SK-N-SH (cell line): ENCODE measurements around the gene OR12D2. TPM values are rescaled to one million over a fixed set of nuclear protein-coding genes. Genes with fewer than 3 reads are reported as not detected.
A peak's percentile ranks its signal among the peaks of the same experiment; 100 is the strongest.
"Not testable (repeated sequence)": the region's sequence is repeated elsewhere in the genome, so short reads cannot be mapped to it uniquely, and the experiment has no call there.

Source experiments
- CTCF ChIA-PET: fragments of 300-600, 350-600 bp; formaldehyde crosslinking; extraction: SDS; loops from one replicate; lab custom pipeline; 2021; lab: Yijun Ruan, JAX
- POLR2A ChIA-PET: fragments of 350-600 bp; sonication (Branson Sonifier 250); formaldehyde crosslinking; extraction: SDS; loops from one replicate; lab custom pipeline; 2020; ENCODE audit warnings: antibody characterized with exemption, inconsistent platforms; lab: Yijun Ruan, JAX
- DNase-seq: peaks from one replicate; pipeline ENCODE4 v3.0.0; 2012
- H2AFZ ChIP-seq: fragments of 200-600 bp; sonication (generic); 2 replicates; pipeline ENCODE4 v1.8.1; 2016; ENCODE audit warnings: antibody characterized with exemption, mild to moderate bottlenecking, low read depth
- H3F3A ChIP-seq: fragments of 200-600 bp; sonication (generic); replicated peaks from 2 replicates; pipeline ENCODE3; 2016; ENCODE audit warnings: antibody characterized with exemption, mild to moderate bottlenecking; ENCODE audit not compliant: insufficient read depth
- H3K27ac ChIP-seq, 2 experiments: fragments of 200-500 bp in 1 of 2; fragments of 200-600 bp in 1 of 2; sonication (Bioruptor generic) in 1 of 2; sonication (generic), shearing (Covaris generic) in 1 of 2; 2 replicates each; pipeline versions ENCODE4 v1.5.1 to v1.6.1; 2014 to 2016; ENCODE audit warnings: low read depth in 2 of 2, inconsistent platforms in 1 of 2, low read length in 1 of 2, mild to moderate bottlenecking in 1 of 2, mixed read lengths in 1 of 2
- H3K27me3 ChIP-seq: fragments of 200-600 bp; sonication (generic), shearing (Covaris generic); 2 replicates; pipeline ENCODE4 v1.6.1; 2016; ENCODE audit warnings: mixed run types; ENCODE audit not compliant: insufficient read depth
- H3K36me3 ChIP-seq, 2 experiments: fragments of 200-500 bp in 1 of 2; fragments of 200-600 bp in 1 of 2; sonication (Bioruptor generic) in 1 of 2; sonication (generic) in 1 of 2; replicated peaks in 1 of 2; 2 replicates each; pipeline versions ENCODE3 to v1.5.1; 2014 to 2016; ENCODE audit warnings: low read length in 1 of 2, mild to moderate bottlenecking in 1 of 2; ENCODE audit not compliant: insufficient read depth in 2 of 2, control insufficient read depth in 1 of 2
- H3K4me1 ChIP-seq, 2 experiments: fragments of 200-500 bp in 1 of 2; fragments of 200-600 bp in 1 of 2; sonication (Bioruptor generic) in 1 of 2; sonication (generic), shearing (Covaris generic) in 1 of 2; 2 replicates each; pipeline versions ENCODE4 v1.5.1 to v1.6.1; 2014 to 2016; ENCODE audit warnings: low read depth in 1 of 2, low read length in 1 of 2, mixed run types in 1 of 2; ENCODE audit not compliant: insufficient read depth in 2 of 2, control insufficient read depth in 1 of 2
- H3K4me2 ChIP-seq: fragments of 200-600 bp; sonication (generic), shearing (Covaris generic); 2 replicates; pipeline ENCODE4 v1.6.1; 2017; ENCODE audit warnings: mixed run types
- H3K4me3 ChIP-seq, 2 experiments: fragments of 200-500 bp in 1 of 2; fragments of 200-600 bp in 1 of 2; sonication (Bioruptor generic) in 1 of 2; sonication (generic), shearing (Covaris generic) in 1 of 2; 2 replicates each; pipeline versions ENCODE4 v1.5.1 to v1.8.1; 2014 to 2016; ENCODE audit warnings: low read depth in 2 of 2, inconsistent platforms in 1 of 2, low read length in 1 of 2, mild to moderate bottlenecking in 1 of 2, mixed read lengths in 1 of 2, moderate library complexity in 1 of 2
- H3K79me2 ChIP-seq: fragments of 200-600 bp; sonication (generic); 2 replicates; pipeline ENCODE4 v1.8.1; 2017; ENCODE audit warnings: mild to moderate bottlenecking; ENCODE audit not compliant: insufficient read depth
- H3K9ac ChIP-seq: fragments of 200-600 bp; sonication (generic); 2 replicates; pipeline ENCODE4 v1.6.1; 2017; ENCODE audit warnings: mixed run types
- H3K9me2 ChIP-seq: fragments of 200-600 bp; sonication (generic); 2 replicates; pipeline ENCODE4 v1.6.1; 2017; ENCODE audit warnings: mixed run types
- H3K9me3 ChIP-seq: fragments of 200-600 bp; sonication (generic); 2 replicates; pipeline ENCODE4 v1.6.1; 2017; ENCODE audit warnings: mixed run types, mild to moderate bottlenecking, moderate library complexity
- H4K20me1 ChIP-seq: fragments of 200-600 bp; sonication (generic); 2 replicates; pipeline ENCODE4 v1.6.1; 2017; ENCODE audit warnings: mild to moderate bottlenecking, mixed run types; ENCODE audit not compliant: insufficient read depth
- JUND ChIP-seq: IDR thresholded peaks from 2 replicates; pipeline ENCODE4 v1.4.0; 2012
- NRF1 ChIP-seq: IDR thresholded peaks from 2 replicates; pipeline ENCODE4 v1.6.1; 2012; ENCODE audit warnings: low read depth, mild to moderate bottlenecking, low read length
- RAD21 ChIP-seq: IDR thresholded peaks from 2 replicates; pipeline ENCODE4 v1.6.1; 2012; ENCODE audit warnings: mild to moderate bottlenecking, low read length
- SMC3 ChIP-seq: IDR thresholded peaks from 2 replicates; pipeline ENCODE4 v1.6.1; 2012; ENCODE audit warnings: low read depth, low read length, improper control_type of control experiment
- WGBS: methylation state at CpG from one replicate; pipeline ENCODE4 v1.1.6; 2017; ENCODE audit warnings: low lambda C conversion rate; 5-methylcytosine and 5-hydroxymethylcytosine counted together
- polyA plus RNA-seq, 3 experiments: library from polyadenylated mRNA; depleted of rRNA; stranded (reverse); fragments of >200 nt; gene quantifications; 2 replicates each; pipeline ENCODE4 v1.2.3, GENCODE V29; 2012
- TF ChIP-seq, protein P1 (sequence below): fragments of 200-600 bp; sonication (generic); IDR thresholded peaks from 2 replicates; pipeline ENCODE4 v1.6.1; 2017; ENCODE audit warnings: antibody characterized with exemption, mild to moderate bottlenecking, moderate library complexity
- TF ChIP-seq, protein P2 (sequence below): IDR thresholded peaks from 2 replicates; pipeline ENCODE4; 2012
- TF ChIP-seq, protein P3 (sequence below): IDR thresholded peaks from 2 replicates; pipeline ENCODE4 v1.4.0; 2012; ENCODE audit warnings: low read depth, borderline replicate concordance

OR12D2 gene
- polyA plus RNA-seq, 1 of the 3 experiments (the other 2 are of a cell fraction) = not detected

DNA sequence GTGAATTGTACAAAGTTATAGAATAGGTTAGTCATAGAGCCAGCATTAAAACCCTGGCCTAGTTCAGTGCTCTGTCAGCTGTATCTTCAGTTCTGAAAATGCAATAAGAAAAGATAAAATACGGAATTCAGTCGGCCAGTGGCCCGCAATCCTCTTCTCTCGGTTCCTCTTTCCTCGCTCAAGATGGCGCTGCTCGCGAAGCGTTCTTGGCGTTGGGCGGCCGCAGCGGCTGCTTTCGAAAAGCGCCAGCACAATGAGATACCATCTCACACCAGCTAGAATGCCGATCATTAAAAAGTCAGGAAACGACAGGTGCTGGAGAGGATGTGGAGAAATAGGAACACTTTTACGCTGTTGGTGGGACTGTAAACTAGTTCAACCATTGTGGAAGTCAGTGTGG is 41.3 kb downstream of the OR12D2 start:
- H2AFZ ChIP-seq, H3K9me3 ChIP-seq, H3K79me2 ChIP-seq, H3K27ac ChIP-seq, H3K4me3 ChIP-seq, H3K36me3 ChIP-seq, H4K20me1 ChIP-seq, H3K9me2 ChIP-seq, H3K9ac ChIP-seq, DNase-seq, H3K4me1 ChIP-seq, POLR2A ChIA-PET, H3F3A ChIP-seq: not testable (repeated sequence)
- 8% methylated on average over 18 of the region's 18 CpGs for WGBS
- CTCF ChIA-PET = interaction anchor here (1.5 kb wide), 1 partner anchor 8 kb away, joined by 4 read pairs; no protein-coding TSS in a partner anchor
- 0 out of 2 replicates have a peak overlapping the region, but pooled peaks have one; percentile 7 for H3K4me2 ChIP-seq
- H3K27me3 ChIP-seq = peaks cover 38% of the 10 kb centered on the region
- TF ChIP-seq SMC3 = peak; percentile 6; the same call in 1 of the 2 replicates
- TF ChIP-seq RAD21 = peak; percentile 26; the same call in 1 of the 2 replicates
- TF ChIP-seq, protein P1, sequence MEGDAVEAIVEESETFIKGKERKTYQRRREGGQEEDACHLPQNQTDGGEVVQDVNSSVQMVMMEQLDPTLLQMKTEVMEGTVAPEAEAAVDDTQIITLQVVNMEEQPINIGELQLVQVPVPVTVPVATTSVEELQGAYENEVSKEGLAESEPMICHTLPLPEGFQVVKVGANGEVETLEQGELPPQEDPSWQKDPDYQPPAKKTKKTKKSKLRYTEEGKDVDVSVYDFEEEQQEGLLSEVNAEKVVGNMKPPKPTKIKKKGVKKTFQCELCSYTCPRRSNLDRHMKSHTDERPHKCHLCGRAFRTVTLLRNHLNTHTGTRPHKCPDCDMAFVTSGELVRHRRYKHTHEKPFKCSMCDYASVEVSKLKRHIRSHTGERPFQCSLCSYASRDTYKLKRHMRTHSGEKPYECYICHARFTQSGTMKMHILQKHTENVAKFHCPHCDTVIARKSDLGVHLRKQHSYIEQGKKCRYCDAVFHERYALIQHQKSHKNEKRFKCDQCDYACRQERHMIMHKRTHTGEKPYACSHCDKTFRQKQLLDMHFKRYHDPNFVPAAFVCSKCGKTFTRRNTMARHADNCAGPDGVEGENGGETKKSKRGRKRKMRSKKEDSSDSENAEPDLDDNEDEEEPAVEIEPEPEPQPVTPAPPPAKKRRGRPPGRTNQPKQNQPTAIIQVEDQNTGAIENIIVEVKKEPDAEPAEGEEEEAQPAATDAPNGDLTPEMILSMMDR = peak; percentile 59

DNA sequence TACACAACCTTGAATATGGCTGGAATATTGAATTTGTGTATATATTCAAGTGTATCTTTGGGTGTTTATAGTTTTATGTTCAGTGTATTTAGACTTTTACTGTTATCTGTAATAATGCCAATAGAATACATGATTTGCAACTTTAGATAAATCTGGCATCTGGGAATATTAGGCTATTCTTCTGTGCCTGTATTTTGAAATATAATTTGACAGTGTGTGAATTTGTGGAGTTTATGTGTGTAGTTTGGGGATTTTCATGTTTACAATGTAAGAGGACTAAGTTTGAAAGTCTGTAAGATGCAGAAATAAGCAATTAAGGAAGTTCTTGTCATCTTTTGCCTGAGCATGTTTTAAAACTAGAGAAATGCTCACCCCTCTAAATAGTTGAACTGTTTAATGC is 43.6 kb downstream of the OR12D2 start, which contains the start of gene OR10C1:
OR10C1 (plus strand) TSS at position 301 of the 400 bp plus-strand sequence. CDS start 710 bp downstream, outside the sequence.
- H3K27ac ChIP-seq = no peak within 1 kb of the TSS
- H3F3A ChIP-seq = no peaks in the 10 kb centered on the region
- H3K9me2 ChIP-seq = no peaks in the 10 kb centered on the region
- H3K27me3 ChIP-seq = peaks cover 21% of the 10 kb centered on the region; the same call in 1 of the 2 replicates
- H3K4me1 ChIP-seq = no peaks in the 10 kb centered on the region
- H3K79me2 ChIP-seq = no peaks in the 10 kb centered on the region
- no peak within 1 kb of the TSS for H2AFZ ChIP-seq
- H3K9ac ChIP-seq = no peak within 1 kb of the TSS
- no peak within 1 kb of the TSS for H3K4me2 ChIP-seq
- CTCF ChIA-PET = no interaction called here
- POLR2A ChIA-PET = no interaction called here
- no peaks in the 10 kb centered on the region for H4K20me1 ChIP-seq
- no peaks in the 10 kb centered on the region for H3K36me3 ChIP-seq
- H3K4me3 ChIP-seq = no peak within 1 kb of the TSS
- TF ChIP-seq NRF1 (no peak), JUND (no peak)
- TF ChIP-seq, protein P2, sequence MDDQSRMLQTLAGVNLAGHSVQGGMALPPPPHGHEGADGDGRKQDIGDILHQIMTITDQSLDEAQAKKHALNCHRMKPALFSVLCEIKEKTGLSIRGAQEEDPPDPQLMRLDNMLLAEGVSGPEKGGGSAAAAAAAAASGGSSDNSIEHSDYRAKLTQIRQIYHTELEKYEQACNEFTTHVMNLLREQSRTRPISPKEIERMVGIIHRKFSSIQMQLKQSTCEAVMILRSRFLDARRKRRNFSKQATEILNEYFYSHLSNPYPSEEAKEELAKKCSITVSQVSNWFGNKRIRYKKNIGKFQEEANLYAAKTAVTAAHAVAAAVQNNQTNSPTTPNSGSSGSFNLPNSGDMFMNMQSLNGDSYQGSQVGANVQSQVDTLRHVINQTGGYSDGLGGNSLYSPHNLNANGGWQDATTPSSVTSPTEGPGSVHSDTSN = no peak
- TF ChIP-seq, protein P3, sequence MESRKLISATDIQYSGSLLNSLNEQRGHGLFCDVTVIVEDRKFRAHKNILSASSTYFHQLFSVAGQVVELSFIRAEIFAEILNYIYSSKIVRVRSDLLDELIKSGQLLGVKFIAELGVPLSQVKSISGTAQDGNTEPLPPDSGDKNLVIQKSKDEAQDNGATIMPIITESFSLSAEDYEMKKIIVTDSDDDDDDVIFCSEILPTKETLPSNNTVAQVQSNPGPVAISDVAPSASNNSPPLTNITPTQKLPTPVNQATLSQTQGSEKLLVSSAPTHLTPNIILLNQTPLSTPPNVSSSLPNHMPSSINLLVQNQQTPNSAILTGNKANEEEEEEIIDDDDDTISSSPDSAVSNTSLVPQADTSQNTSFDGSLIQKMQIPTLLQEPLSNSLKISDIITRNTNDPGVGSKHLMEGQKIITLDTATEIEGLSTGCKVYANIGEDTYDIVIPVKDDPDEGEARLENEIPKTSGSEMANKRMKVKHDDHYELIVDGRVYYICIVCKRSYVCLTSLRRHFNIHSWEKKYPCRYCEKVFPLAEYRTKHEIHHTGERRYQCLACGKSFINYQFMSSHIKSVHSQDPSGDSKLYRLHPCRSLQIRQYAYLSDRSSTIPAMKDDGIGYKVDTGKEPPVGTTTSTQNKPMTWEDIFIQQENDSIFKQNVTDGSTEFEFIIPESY = no peak
- DNase-seq = no peak
- H3K9me3 ChIP-seq = no peaks in the 10 kb centered on the region
